Nucleus accumbens (tissue), 56 donors: ENCODE results near the gene SPATA31A1.
"Not testable (repeated sequence)": the region's sequence is repeated elsewhere in the genome, so short reads cannot be mapped to it uniquely, and the experiment has no call there.

ENCODE experiments used
- DNase-seq, 56 donors: peaks; one replicate each; lab custom pipeline; 2025; lab: John Stamatoyannopoulos, UW

The SPATA31A1 gene

GRCh38 chr9:39355369-39355768, at the start of gene SPATA31A1:
TSS of gene SPATA31A1 (plus strand) at chr9:39355669. CDS start at chr9:39355731, 62 bp downstream.
- not testable (repeated sequence) for DNase-seq

DNA sequence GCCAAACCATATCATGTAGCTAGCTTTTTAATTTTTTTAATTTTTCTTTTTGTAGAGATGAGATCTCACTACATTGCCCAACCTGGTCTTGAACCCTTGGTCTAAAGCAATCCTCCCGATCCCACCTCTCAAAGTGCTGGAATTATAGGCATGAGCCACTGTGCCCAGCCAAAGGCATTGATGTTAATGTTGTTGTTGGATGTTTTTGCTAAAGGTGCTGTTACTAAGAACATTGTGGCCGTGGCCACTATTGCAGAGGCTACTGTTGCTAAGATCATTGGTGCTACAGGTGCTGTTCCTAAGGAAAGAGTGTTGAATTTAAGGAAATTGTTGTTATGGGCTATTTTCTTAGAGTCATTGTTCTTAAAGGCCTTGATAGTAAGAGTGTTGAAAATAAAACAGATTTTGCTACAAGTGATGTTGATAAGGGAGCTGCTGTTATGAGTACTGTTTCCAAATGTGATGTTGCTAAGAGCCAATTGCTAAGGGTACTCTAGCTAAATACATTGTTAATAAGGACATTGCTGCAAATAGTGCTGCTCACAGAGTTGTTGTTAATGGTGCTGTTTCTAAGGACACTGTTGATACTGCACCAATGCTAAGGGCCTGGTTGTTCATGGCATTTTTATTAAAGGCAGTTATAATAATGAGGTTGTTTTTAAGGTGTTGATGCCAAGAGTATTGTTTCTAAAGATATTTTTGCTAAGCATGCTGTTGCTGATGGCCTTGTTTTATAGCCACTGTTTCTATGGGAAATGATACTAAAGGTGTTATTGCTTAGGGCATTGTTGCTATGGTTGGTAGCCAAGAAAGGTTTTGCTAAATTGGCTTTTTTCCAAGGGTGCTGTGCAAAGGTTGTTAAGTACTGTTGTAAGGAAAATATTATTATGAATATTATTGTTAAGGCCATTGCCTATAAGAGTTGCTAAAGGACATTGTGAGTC, 52.1 kb downstream of the SPATA31A1 start:
- not testable (repeated sequence) for DNase-seq

GRCh38 chr9:39411254-39411940, 55.9 kb downstream of the SPATA31A1 start:
- DNase-seq = not testable (repeated sequence)
